Spinal cord (tissue), 10 donors: Measurements from ENCODE around the gene BMPER. TPM values are rescaled to one million over a fixed set of nuclear protein-coding genes. Genes with fewer than 3 reads are reported as not detected.

ENCODE experiments used
- DNase-seq, 6 donors: peaks; one replicate each; pipeline versions ENCODE4 v3.0.0 to v3.0.0-alpha.2; 2013 to 2015; ENCODE audit warnings: low spot score in 6 of 6, low read depth in 4 of 6
- H3K27ac ChIP-seq: one replicate; pipeline ENCODE4 v1.5.1; 2013; ENCODE audit warnings: low read depth, low read length, control low read depth
- H3K27me3 ChIP-seq: one replicate; pipeline ENCODE4 v1.6.1; 2013; ENCODE audit warnings: low read length; ENCODE audit not compliant: control insufficient read depth, insufficient read depth
- H3K36me3 ChIP-seq: one replicate; pipeline ENCODE4 v1.6.1; 2013; ENCODE audit warnings: low read length; ENCODE audit not compliant: control insufficient read depth, insufficient read depth
- H3K4me1 ChIP-seq: one replicate; pipeline ENCODE4 v1.6.1; 2013; ENCODE audit warnings: low read length; ENCODE audit not compliant: control insufficient read depth, insufficient read depth
- H3K4me3 ChIP-seq: one replicate; pipeline ENCODE4 v1.5.1; 2013; ENCODE audit warnings: low read depth, low read length, control low read depth
- H3K9me3 ChIP-seq: one replicate; pipeline ENCODE4 v1.6.1; 2013; ENCODE audit warnings: low read length; ENCODE audit not compliant: control insufficient read depth, insufficient read depth
- WGBS: methylation state at CpG from one replicate; pipeline ENCODE4 v1.1.5; 2013; ENCODE audit warnings: missing lambda C conversion rate; ENCODE audit not compliant: insufficient coverage; 5-methylcytosine and 5-hydroxymethylcytosine counted together
- polyA plus RNA-seq, 2 donors: library from polyadenylated mRNA; unstranded; fragments of 120-200 nt; gene quantifications; one replicate each; pipeline ENCODE4 v1.2.1, GENCODE V29; 2013; ENCODE audit not compliant: insufficient read length in 2 of 2
- total RNA-seq, 2 donors: library from RNA; depleted of rRNA in 1 of 2; stranded (reverse); fragments of 120-200 nt in 1 of 2; fragments of >200 nt in 1 of 2; gene quantifications; one replicate each; pipeline versions ENCODE4 v1.2.3 to v1.2.4, GENCODE V29; 2013 to 2014
- donor health status: healthy.

The BMPER gene
- total and polyA plus RNA-seq, 4 donors, result 16.8 to 36.3 (median 29.1) TPM

DNA sequence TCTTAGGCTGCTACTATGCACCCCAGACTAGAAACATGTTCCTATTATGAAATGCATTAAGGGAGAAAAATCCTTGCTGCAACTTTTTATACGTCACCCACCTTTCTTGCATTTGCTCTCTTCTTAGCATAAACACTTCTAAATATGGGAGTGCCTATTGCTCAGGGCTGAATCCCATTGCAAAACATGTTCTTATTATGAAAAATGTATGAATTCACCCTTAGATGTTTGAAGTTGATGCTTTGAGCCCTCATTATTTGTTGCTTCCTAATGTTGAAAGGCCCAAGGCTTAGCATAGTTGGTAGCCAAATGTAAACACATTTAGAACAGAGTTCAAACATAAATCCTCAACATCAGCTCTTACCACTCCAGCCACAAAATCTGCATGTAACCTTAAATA is 52.8 kb downstream of the BMPER start:
- H3K4me1 ChIP-seq, result no peaks in the 10 kb centered on the region
- no peaks in the 10 kb centered on the region for H3K36me3 ChIP-seq
- DNase-seq, result no peak
- H3K27me3 ChIP-seq, result no peaks in the 10 kb centered on the region
- WGBS, result no CpG with 5 or more reads among the region's 1 CpG
- no peaks in the 10 kb centered on the region for H3K9me3 ChIP-seq
- no peak overlapping the region for H3K27ac ChIP-seq
- H3K4me3 ChIP-seq, result no peak overlapping the region

DNA sequence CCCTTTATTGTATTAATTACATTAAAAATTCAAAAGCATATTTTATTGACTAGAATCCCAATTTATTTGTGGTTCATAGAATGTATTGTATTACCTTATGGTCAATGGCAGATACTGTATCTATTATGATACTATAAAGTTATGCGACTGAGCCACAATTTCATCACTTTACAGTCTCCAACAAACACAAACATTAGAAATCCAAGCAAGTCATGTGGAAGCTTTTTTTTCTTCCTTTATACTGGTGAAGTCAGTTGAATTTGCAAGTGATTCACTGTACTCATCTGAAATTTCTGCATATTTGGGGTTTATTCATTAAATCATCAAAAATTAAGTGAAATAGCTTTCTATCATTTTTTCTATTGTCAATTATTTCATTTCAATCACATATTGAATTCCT is 54.3 kb downstream of the BMPER start:
- WGBS, result no CpG with 5 or more reads among the region's 1 CpG
- Histone ChIP-seq H3K27ac (no peak overlapping the region), H3K9me3 (no peaks in the 10 kb centered on the region), H3K4me1 (peaks cover 3% of the 10 kb centered on the region), H3K4me3 (no peak overlapping the region), H3K27me3 (no peaks in the 10 kb centered on the region), H3K36me3 (no peaks in the 10 kb centered on the region)
- no peak for DNase-seq

DNA sequence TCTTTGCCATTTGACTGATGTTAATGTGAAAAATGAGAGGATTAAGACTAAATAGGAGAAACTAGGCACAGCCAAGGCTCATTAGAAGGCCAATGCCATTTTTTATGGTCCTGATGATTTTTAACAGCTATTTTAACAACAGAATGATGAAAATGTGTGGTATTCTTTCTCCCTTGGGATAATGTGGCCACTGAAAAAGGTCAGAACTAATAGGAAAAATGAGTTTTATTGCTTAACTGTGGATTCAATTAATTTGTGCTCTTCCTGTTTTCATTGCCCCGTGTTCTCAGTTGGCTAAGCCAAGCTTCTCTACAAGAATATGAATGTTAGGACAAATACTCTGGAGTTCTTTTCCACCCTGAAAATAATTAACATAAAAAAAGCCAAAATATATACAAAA is 56.6 kb downstream of the BMPER start:
- WGBS, result no CpG with 5 or more reads among the region's 1 CpG

DNA sequence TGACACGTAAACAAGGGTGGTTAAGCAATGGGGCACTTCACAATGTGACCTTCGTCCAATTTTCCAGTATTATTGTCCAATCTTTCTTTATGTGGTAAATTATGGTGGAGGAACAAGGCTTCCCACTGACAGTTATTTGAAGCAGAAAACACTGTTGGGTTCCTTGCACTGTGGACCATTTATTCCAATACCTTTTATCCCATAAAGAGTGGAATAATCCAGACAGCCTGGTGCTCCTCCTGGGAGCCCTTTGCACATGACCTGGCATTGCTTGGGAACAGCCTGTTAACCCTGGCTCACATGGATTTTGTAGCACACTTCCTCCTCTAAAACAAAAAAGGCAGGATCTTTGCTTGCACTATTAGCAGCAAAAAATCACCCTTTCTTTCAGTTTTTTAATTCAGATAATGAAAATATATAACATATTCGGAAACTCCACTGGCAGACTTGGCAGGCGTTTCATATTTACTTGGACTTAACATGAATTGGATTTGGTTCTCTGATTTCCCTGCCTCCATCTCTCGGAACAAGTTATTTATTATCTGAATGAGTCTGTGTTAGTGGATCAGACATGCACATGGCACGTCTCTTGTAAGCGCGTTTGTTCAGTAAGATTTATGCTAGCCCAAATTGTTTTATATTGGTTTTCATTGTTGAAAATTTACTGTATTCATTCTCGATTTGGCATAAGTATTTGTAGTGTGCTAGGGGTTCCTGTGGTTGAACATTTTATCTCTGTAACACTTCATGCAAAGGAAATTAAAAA is 59.3 kb downstream of the BMPER start:
- Histone ChIP-seq H3K4me3 (no peak overlapping the region), H3K9me3 (no peaks in the 10 kb centered on the region), H3K36me3 (no peaks in the 10 kb centered on the region), H3K4me1 (peaks cover 3% of the 10 kb centered on the region), H3K27ac (no peak overlapping the region), H3K27me3 (no peaks in the 10 kb centered on the region)
- peak in 2 of 6 donors; percentile 43 to 62 for DNase-seq
- WGBS, result 69% methylated on average over 2 of the region's 9 CpGs

More for the DNA sequence above, 56.6 kb downstream of the BMPER start:
- no peak for DNase-seq
- Histone ChIP-seq H3K9me3 (no peaks in the 10 kb centered on the region), H3K27ac (no peak overlapping the region), H3K4me1 (peaks cover 3% of the 10 kb centered on the region), H3K36me3 (no peaks in the 10 kb centered on the region), H3K27me3 (no peaks in the 10 kb centered on the region), H3K4me3 (no peak overlapping the region)

DNA sequence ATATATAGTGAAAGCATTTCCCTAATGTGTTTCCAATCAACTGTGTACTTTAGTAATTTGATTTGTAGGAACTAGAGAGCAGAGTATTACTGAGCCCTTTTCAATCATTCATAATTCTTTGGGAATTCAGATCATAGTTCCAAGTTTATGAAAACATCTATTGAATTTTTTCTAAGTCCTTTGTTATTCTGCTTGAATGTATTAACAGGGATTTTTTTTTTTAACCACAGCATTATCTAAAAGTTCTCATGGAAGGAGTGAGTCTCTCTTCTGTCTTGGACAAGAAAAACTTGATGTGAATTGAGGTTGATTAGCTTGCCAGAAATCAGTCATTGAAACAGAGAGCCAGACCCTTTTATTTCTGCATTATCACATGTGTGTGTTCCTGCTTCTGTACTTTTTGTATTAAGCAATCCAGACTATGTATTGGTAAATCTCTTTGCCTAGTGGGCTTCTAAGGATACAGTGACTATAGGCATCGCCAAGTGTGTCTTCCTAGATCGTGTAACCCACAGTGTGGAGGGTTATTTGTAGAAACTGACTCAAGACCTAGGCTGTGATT is 59.9 kb downstream of the BMPER start:
- Histone ChIP-seq H3K4me3 (no peak overlapping the region), H3K27me3 (no peaks in the 10 kb centered on the region), H3K4me1 (peaks cover 3% of the 10 kb centered on the region), H3K9me3 (no peaks in the 10 kb centered on the region), H3K27ac (no peak overlapping the region), H3K36me3 (no peaks in the 10 kb centered on the region)
- DNase-seq, result no peak
- no CpG with 5 or more reads among the region's 2 CpGs for WGBS

DNA sequence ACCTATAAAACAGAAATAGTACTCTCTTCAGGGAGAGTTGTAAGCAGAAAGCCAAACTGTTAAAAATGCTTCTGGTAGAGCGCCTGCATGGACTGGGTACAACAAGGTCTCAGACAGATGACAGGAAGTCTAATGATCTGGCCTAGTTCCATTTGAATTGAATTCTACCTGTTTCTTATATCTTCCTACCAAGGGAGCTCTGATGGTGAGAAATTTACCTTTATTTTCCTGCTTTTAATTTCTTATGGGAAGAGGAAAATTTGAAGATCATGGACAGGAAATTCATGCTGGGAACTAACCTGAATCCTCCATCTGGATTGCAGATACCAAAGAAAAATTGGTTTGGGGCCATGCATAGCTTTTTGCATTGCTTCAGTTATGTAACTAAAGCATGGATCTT is 63.3 kb downstream of the BMPER start:
- Histone ChIP-seq H3K27me3 (no peaks in the 10 kb centered on the region), H3K9me3 (no peaks in the 10 kb centered on the region), H3K36me3 (no peaks in the 10 kb centered on the region), H3K4me3 (no peak overlapping the region), H3K4me1 (peaks cover 3% of the 10 kb centered on the region), H3K27ac (no peak overlapping the region)
- WGBS, result no CpG with 5 or more reads among the region's 1 CpG
- DNase-seq, result no peak

DNA sequence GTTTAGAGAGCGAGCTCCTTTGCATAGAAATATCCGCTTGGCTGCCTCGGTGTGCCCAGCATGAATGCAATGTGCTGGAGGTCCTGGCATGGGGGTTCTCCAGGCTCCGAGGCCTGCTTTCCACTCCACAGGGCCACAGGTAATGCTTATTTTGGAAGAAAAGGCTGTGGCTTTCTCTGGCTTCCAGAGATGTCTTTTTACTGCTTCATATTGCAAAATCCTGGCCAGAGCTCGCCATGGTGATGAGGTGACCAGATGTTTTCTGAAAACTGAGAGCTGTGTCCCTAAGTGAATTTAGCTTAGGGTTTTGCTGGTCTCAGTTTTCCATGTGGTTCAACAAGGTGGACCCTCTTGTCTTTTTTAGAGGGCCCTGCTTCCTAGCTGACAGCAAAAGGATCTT is 65.2 kb downstream of the BMPER start:
- peak overlapping the region; percentile 11 for H3K27ac ChIP-seq
- DNase-seq, result no peak
- H3K27me3 ChIP-seq, result no peaks in the 10 kb centered on the region
- no peaks in the 10 kb centered on the region for H3K4me1 ChIP-seq
- H3K9me3 ChIP-seq, result no peaks in the 10 kb centered on the region
- H3K36me3 ChIP-seq, result peaks cover 2% of the 10 kb centered on the region
- H3K4me3 ChIP-seq, result no peak overlapping the region
- WGBS, result 95% methylated on average over 3 of the region's 5 CpGs

DNA sequence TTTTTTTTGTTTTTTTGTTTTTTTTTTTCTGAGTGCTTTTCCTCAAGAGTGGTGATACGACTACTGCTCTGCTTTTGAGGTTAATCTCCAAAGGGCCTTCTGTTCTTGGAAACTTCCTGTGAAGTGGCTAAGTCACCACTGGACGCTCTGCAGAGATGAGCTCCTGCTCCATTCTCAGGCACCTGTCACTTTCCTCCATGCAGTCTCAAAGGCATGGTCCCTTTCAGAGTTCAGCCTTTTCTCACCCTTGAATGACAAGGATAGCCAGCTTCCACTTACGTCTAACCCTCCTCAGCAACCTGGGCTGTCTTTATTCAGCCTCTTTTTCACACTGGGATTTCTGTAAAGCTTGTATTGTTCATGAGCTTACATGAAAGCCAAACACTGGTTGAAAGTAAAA is 65.8 kb downstream of the BMPER start:
- H3K4me1 ChIP-seq, result no peaks in the 10 kb centered on the region
- peaks cover 2% of the 10 kb centered on the region for H3K36me3 ChIP-seq
- no peak overlapping the region for H3K27ac ChIP-seq
- no peaks in the 10 kb centered on the region for H3K9me3 ChIP-seq
- no peak for DNase-seq
- no peak overlapping the region for H3K4me3 ChIP-seq
- H3K27me3 ChIP-seq, result no peaks in the 10 kb centered on the region
- WGBS, result 82% methylated on average over 3 of the region's 3 CpGs

DNA sequence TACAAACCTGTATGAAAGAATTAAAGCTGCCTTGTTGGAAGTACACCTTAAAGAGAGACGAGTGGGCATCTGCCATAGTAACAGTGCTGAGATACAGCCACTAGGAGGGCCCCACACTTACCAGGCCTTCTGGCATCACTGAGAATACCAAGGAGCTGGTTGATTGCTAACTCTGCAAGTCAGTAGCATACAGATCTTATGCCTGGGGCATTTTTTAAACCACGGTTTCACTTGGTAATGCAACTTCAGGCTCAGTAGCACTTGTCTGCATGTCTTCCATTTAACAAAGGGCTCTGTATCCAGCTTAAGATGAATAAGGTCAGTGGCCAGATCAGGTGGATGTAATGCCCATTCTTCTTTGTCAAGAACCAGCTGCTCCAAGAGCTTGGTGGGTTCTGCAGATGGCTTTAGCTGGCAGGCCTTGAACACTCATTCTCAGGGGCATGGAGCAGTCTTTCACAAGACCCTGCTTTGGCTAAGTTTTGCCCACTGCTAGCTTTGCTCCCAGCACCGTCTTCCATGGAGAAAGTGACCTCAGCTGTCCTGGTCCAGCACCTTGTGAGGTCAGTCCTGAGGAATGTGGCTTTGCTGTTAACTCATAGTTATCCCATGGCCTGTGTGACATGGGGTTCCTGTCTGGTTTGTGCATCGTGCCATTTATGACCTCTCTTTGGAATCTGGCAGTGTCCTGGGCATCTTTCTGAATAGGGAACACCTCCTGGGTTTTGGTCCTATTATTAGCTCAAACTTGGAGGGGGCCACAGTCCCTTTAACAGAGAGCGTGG is 68.1 kb downstream of the BMPER start:
- H3K36me3 ChIP-seq, result peaks cover 2% of the 10 kb centered on the region
- H3K9me3 ChIP-seq, result no peaks in the 10 kb centered on the region
- no peaks in the 10 kb centered on the region for H3K4me1 ChIP-seq
- DNase-seq, result no peak
- WGBS, result 87% methylated on average over 5 of the region's 5 CpGs
- no peaks in the 10 kb centered on the region for H3K27me3 ChIP-seq
- H3K27ac ChIP-seq, result no peak overlapping the region
- H3K4me3 ChIP-seq, result no peak overlapping the region
